K562 (cell line): ENCODE data around the gene CARD8. TPM values are rescaled to one million over a fixed set of nuclear protein-coding genes. Genes with fewer than 3 reads are reported as not detected.

ENCODE experiments used
- ARNT ChIP-seq, 2 experiments: fragments of 450-650 bp; IDR thresholded peaks; 2 replicates each; pipeline ENCODE4 v1.6.1; 2016; ENCODE audit warnings: mild to moderate bottlenecking in 1 of 2
- DDX20 ChIP-seq: fragments of 450-650 bp; IDR thresholded peaks from 2 replicates; pipeline ENCODE4 v1.6.1; 2016; ENCODE audit warnings: missing genetic modification characterization, low read depth, mild to moderate bottlenecking, missing compliant biosample characterization, moderate library complexity
- ETV1 ChIP-seq: fragments of 450-650 bp; conservative IDR thresholded peaks from 2 replicates; pipeline ENCODE4 v1.6.1; 2016; ENCODE audit warnings: missing genetic modification characterization, control low read depth, low read depth, missing compliant biosample characterization
- EWSR1 ChIP-seq: fragments of 450-650 bp; IDR thresholded peaks from 2 replicates; pipeline ENCODE4 v1.6.1; 2018; ENCODE audit warnings: borderline replicate concordance, mild to moderate bottlenecking, low read depth, moderate library complexity; ENCODE audit not compliant: partially characterized antibody
- FOS ChIP-seq: IDR thresholded peaks from 3 replicates; pipeline ENCODE4 v1.6.1; 2011; ENCODE audit not compliant: insufficient read length; ENCODE audit errors: extremely low read depth
- HEY1 ChIP-seq: fragments of 250-450 bp; sonication (Bioruptor Pico); IDR thresholded peaks from 2 replicates; pipeline ENCODE4 v1.5.0; 2020; ENCODE audit warnings: mild to moderate bottlenecking, moderate library complexity, borderline replicate concordance
- HNRNPUL1 ChIP-seq: fragments of 200-400 bp; formaldehyde crosslinking; IDR thresholded peaks from 2 replicates; pipeline ENCODE4 v1.6.1; 2017; ENCODE audit warnings: low read length
- L3MBTL2 ChIP-seq: fragments of 450-650 bp; IDR thresholded peaks from 2 replicates; pipeline ENCODE4 v1.6.1; 2016; ENCODE audit warnings: mild to moderate bottlenecking, moderate library complexity
- RBFOX2 ChIP-seq: fragments of 200-400 bp; formaldehyde crosslinking; IDR thresholded peaks from 2 replicates; pipeline ENCODE4 v1.6.1; 2017; ENCODE audit warnings: low read depth, mild to moderate bottlenecking, low read length, moderate library complexity
- TRIM24 ChIP-seq, 2 experiments: fragments of 450-650 bp; IDR thresholded peaks; 2 replicates each; pipeline ENCODE4 v1.6.1; 2016
- ZNF431 ChIP-seq: sonication (generic); formaldehyde crosslinking; IDR thresholded peaks from 2 replicates; pipeline ENCODE4 v1.8.0; 2022; ENCODE audit warnings: mild to moderate bottlenecking, missing genetic modification reagents
- polyA plus RNA-seq, 8 experiments: library from polyadenylated mRNA; depleted of rRNA in 4 of 8; stranded (reverse) in 5 of 8; unstranded in 3 of 8; fragments of >200 nt; fragmentation: Nextera tagmentation in 2 of 8; fragmentation: Illumina TruSeq in 1 of 8; extraction: Ambion mirVana in 2 of 8; extraction: Trizol in 1 of 8; gene quantifications; 2 replicates each; pipeline versions ENCODE4 v1.2.1 to v1.2.3, GENCODE V29; 2011 to 2014; ENCODE audit warnings: inconsistent platforms in 1 of 8, missing spikeins in 1 of 8
- total RNA-seq, 7 experiments: library from RNA; depleted of rRNA in 6 of 7; stranded (reverse); fragments of >200 nt in 6 of 7; fragmentation: Illumina TruSeq in 2 of 7; extraction: Trizol in 2 of 7; gene quantifications; 2 replicates each; pipeline versions ENCODE4 v1.2.1 to v1.2.3, GENCODE V29; 2011 to 2021; ENCODE audit warnings: low replicate concordance in 1 of 7
- TF ChIP-seq, protein P1 (sequence below): fragments of 450-650 bp; IDR thresholded peaks from 2 replicates; pipeline ENCODE4 v1.6.1; 2016; ENCODE audit warnings: mild to moderate bottlenecking, moderate library complexity
- TF ChIP-seq, protein P2 (sequence below): fragments of 250-450 bp; sonication (Bioruptor Pico); IDR thresholded peaks from 2 replicates; pipeline ENCODE4 v1.5.0; 2022; ENCODE audit warnings: mild to moderate bottlenecking

CARD8 gene
- total and polyA plus RNA-seq, 9 of the 15 experiments (the other 6 are each of a cell fraction or from before 2014, with no cell fraction given), result 11.5 to 26.4 (median 20.8) TPM

DNA sequence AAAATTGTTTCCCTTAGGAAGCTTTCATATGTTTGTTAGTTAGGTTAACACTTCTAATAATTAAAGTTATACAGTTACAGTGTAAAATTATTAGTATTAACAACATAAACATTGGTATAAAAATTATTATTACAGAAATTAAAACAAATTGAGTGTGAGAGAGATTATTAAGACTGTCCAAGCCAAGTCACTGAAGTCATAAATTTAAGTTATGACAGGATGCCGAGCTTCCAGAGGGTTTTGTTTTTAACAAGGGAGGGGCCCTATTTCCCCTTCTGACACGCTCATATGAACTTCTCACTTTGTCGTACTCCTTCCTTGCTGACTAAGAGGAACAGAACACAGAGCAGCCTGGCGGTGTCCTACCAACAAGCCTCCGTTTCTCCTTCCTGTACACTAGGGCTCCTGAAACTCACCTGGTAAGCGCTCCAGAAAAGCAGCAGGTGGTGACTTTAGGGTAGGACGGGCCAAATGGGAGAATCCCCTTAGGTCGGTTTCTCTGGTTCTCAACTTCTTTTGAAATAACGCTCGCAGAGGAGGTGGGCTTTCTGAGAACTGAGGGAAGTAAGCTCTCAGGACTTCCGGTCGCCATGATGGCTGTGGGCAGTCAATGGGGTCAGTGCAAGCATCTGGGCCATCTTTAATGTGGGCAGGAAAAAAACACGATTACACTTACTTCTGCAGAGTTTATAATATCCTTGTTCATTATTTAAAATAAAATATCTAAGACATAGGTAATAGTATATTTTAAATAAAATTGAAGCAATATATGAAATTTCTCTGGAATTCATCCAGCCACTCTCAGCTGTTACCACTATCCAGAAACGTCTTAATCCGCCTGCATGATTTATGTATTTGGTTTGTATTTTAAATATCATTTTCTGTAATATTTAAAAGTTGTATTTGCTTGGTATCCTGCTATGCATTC lies at the start of gene CARD8 (continued):
- TF ChIP-seq, protein P1, sequence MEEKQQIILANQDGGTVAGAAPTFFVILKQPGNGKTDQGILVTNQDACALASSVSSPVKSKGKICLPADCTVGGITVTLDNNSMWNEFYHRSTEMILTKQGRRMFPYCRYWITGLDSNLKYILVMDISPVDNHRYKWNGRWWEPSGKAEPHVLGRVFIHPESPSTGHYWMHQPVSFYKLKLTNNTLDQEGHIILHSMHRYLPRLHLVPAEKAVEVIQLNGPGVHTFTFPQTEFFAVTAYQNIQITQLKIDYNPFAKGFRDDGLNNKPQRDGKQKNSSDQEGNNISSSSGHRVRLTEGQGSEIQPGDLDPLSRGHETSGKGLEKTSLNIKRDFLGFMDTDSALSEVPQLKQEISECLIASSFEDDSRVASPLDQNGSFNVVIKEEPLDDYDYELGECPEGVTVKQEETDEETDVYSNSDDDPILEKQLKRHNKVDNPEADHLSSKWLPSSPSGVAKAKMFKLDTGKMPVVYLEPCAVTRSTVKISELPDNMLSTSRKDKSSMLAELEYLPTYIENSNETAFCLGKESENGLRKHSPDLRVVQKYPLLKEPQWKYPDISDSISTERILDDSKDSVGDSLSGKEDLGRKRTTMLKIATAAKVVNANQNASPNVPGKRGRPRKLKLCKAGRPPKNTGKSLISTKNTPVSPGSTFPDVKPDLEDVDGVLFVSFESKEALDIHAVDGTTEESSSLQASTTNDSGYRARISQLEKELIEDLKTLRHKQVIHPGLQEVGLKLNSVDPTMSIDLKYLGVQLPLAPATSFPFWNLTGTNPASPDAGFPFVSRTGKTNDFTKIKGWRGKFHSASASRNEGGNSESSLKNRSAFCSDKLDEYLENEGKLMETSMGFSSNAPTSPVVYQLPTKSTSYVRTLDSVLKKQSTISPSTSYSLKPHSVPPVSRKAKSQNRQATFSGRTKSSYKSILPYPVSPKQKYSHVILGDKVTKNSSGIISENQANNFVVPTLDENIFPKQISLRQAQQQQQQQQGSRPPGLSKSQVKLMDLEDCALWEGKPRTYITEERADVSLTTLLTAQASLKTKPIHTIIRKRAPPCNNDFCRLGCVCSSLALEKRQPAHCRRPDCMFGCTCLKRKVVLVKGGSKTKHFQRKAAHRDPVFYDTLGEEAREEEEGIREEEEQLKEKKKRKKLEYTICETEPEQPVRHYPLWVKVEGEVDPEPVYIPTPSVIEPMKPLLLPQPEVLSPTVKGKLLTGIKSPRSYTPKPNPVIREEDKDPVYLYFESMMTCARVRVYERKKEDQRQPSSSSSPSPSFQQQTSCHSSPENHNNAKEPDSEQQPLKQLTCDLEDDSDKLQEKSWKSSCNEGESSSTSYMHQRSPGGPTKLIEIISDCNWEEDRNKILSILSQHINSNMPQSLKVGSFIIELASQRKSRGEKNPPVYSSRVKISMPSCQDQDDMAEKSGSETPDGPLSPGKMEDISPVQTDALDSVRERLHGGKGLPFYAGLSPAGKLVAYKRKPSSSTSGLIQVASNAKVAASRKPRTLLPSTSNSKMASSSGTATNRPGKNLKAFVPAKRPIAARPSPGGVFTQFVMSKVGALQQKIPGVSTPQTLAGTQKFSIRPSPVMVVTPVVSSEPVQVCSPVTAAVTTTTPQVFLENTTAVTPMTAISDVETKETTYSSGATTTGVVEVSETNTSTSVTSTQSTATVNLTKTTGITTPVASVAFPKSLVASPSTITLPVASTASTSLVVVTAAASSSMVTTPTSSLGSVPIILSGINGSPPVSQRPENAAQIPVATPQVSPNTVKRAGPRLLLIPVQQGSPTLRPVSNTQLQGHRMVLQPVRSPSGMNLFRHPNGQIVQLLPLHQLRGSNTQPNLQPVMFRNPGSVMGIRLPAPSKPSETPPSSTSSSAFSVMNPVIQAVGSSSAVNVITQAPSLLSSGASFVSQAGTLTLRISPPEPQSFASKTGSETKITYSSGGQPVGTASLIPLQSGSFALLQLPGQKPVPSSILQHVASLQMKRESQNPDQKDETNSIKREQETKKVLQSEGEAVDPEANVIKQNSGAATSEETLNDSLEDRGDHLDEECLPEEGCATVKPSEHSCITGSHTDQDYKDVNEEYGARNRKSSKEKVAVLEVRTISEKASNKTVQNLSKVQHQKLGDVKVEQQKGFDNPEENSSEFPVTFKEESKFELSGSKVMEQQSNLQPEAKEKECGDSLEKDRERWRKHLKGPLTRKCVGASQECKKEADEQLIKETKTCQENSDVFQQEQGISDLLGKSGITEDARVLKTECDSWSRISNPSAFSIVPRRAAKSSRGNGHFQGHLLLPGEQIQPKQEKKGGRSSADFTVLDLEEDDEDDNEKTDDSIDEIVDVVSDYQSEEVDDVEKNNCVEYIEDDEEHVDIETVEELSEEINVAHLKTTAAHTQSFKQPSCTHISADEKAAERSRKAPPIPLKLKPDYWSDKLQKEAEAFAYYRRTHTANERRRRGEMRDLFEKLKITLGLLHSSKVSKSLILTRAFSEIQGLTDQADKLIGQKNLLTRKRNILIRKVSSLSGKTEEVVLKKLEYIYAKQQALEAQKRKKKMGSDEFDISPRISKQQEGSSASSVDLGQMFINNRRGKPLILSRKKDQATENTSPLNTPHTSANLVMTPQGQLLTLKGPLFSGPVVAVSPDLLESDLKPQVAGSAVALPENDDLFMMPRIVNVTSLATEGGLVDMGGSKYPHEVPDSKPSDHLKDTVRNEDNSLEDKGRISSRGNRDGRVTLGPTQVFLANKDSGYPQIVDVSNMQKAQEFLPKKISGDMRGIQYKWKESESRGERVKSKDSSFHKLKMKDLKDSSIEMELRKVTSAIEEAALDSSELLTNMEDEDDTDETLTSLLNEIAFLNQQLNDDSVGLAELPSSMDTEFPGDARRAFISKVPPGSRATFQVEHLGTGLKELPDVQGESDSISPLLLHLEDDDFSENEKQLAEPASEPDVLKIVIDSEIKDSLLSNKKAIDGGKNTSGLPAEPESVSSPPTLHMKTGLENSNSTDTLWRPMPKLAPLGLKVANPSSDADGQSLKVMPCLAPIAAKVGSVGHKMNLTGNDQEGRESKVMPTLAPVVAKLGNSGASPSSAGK, result no peak; the same call in 1 of the 2 replicates
- TF ChIP-seq HEY1 (no peak), HNRNPUL1 (no peak), TRIM24 (IDR thresholded peaks at IDR 0.05) (peak in 1 of 2 experiments; percentile 98; a peak in 2 of 4 replicates), ETV1 (tag) (peak; percentile 93), ZNF431 (CRISPR knock-in tag) (no peak), FOS (no peak), DDX20 (tag) (0 out of 2 replicates have a peak, but pooled peaks have one; percentile 20), RBFOX2 (peak; percentile 79), L3MBTL2 (peak; percentile 67; the same call in 1 of the 2 replicates), ARNT (IDR thresholded peaks at IDR 0.05) (peak; percentile 80 to 85; a peak in 3 of 4 replicates), EWSR1 (no peak)
- TF ChIP-seq, protein P2, sequence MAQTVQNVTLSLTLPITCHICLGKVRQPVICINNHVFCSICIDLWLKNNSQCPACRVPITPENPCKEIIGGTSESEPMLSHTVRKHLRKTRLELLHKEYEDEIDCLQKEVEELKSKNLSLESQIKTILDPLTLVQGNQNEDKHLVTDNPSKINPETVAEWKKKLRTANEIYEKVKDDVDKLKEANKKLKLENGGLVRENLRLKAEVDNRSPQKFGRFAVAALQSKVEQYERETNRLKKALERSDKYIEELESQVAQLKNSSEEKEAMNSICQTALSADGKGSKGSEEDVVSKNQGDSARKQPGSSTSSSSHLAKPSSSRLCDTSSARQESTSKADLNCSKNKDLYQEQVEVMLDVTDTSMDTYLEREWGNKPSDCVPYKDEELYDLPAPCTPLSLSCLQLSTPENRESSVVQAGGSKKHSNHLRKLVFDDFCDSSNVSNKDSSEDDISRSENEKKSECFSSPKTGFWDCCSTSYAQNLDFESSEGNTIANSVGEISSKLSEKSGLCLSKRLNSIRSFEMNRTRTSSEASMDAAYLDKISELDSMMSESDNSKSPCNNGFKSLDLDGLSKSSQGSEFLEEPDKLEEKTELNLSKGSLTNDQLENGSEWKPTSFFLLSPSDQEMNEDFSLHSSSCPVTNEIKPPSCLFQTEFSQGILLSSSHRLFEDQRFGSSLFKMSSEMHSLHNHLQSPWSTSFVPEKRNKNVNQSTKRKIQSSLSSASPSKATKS (CRISPR knock-in tag), result no peak
